OCI-LY1 (cell line): ENCODE results near the gene GABBR2.

Source experiments
- H2AFZ ChIP-seq: fragments of 200-600 bp; sonication (generic), shearing (Covaris generic); 2 replicates; pipeline ENCODE4 v1.6.0; 2014; ENCODE audit warnings: antibody characterized with exemption, mild to moderate bottlenecking, low read length
- H3F3A ChIP-seq: fragments of 200-600 bp; sonication (generic), shearing (Covaris generic); 2 replicates; pipeline ENCODE4 v1.6.0; 2014; ENCODE audit warnings: mild to moderate bottlenecking, antibody characterized with exemption, low read length, moderate library complexity; ENCODE audit not compliant: insufficient read depth
- H3K27ac ChIP-seq: fragments of 200-600 bp; sonication (generic); 2 replicates; pipeline ENCODE4 v1.5.1; 2014; ENCODE audit warnings: low read length, mixed run types, mild to moderate bottlenecking, low read depth; ENCODE audit not compliant: poor library complexity, severe bottlenecking
- H3K27me3 ChIP-seq: fragments of 200-600 bp; sonication (generic); 2 replicates; pipeline ENCODE4 v1.6.0; 2014; ENCODE audit warnings: antibody characterized with exemption, mild to moderate bottlenecking, low read length, moderate library complexity; ENCODE audit not compliant: insufficient read depth
- H3K36me3 ChIP-seq: fragments of 200-600 bp; sonication (generic); 2 replicates; pipeline ENCODE4 v1.6.1; 2014; ENCODE audit warnings: mild to moderate bottlenecking, antibody characterized with exemption, low read length, moderate library complexity, mixed read lengths; ENCODE audit not compliant: insufficient read depth
- H3K4me1 ChIP-seq: fragments of 200-600 bp; sonication (generic); 2 replicates; pipeline ENCODE4 v1.5.1; 2014; ENCODE audit warnings: mild to moderate bottlenecking, low read length, moderate library complexity; ENCODE audit not compliant: insufficient read depth, severe bottlenecking
- H3K4me2 ChIP-seq: fragments of 200-600 bp; sonication (generic), shearing (Covaris generic); 2 replicates; pipeline ENCODE4 v1.6.1; 2014; ENCODE audit warnings: low read length
- H3K4me3 ChIP-seq: fragments of 200-600 bp; sonication (generic); 2 replicates; pipeline ENCODE4 v1.5.1; 2014; ENCODE audit warnings: low read length, low read depth, mild to moderate bottlenecking, mixed read lengths; ENCODE audit not compliant: poor library complexity, severe bottlenecking
- H3K79me2 ChIP-seq: fragments of 200-600 bp; shearing (Covaris generic); 2 replicates; pipeline ENCODE4 v1.6.1; 2016; ENCODE audit warnings: mixed run types, low read length, mixed read lengths; ENCODE audit not compliant: insufficient read depth
- H3K9ac ChIP-seq: fragments of 200-600 bp; sonication (generic), shearing (Covaris generic); 2 replicates; pipeline ENCODE4 v1.6.1; 2014; ENCODE audit warnings: mild to moderate bottlenecking, low read length, mixed read lengths
- H3K9me2 ChIP-seq: fragments of 200-600 bp; sonication (generic), shearing (Covaris generic); 2 replicates; pipeline ENCODE4 v1.6.1; 2014; ENCODE audit warnings: low read depth, mild to moderate bottlenecking, low read length, mixed read lengths
- H3K9me3 ChIP-seq: fragments of 200-600 bp; shearing (Covaris generic); 2 replicates; pipeline ENCODE4 v1.6.1; 2014; ENCODE audit warnings: low read length, mixed read lengths
- H4K20me1 ChIP-seq: fragments of 200-600 bp; sonication (generic), shearing (Covaris generic); 2 replicates; pipeline ENCODE4 v1.6.0; 2016; ENCODE audit warnings: mild to moderate bottlenecking, low read length; ENCODE audit not compliant: insufficient read depth
- EZH2 ChIP-seq: fragments of 200-600 bp; sonication (generic), shearing (Covaris generic); IDR thresholded peaks from 2 replicates; pipeline ENCODE4 v1.8.0; 2017; ENCODE audit warnings: borderline replicate concordance, mixed run types, mild to moderate bottlenecking, antibody characterized with exemption, low read length, moderate library complexity, mixed read lengths
- TF ChIP-seq, protein P1 (sequence below): fragments of 200-600 bp; sonication (generic), shearing (Covaris generic); IDR thresholded peaks from 2 replicates; pipeline ENCODE4 v1.5.1; 2017; ENCODE audit warnings: mild to moderate bottlenecking, antibody characterized with exemption, low read length, moderate library complexity, mixed read lengths

GABBR2 gene

DNA sequence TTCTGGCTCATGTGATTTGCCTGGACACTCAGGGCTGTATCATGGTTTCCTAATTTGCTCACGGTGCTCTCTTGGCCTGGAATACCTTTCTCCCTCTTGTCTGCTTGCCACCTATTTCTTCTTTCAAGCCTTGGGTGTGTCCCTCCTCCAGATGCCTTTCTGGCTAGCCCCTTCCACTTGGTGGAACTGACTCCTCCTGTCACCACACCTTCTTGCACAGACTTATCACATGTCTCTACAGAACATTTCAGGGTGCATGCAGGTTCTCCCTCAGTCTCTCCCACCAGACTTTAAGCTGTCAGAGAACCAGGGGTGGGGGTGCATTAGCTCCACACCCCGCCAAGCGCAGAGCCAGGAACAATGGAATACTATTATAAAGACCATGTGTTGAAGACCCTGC, 455.2 kb downstream of the GABBR2 start:
- Histone ChIP-seq H3K27me3 (no peaks in the 10 kb centered on the region), H3K9me2 (no peaks in the 10 kb centered on the region), H3K9ac (no peak overlapping the region), H3K4me2 (no peak overlapping the region), H3K9me3 (no peaks in the 10 kb centered on the region), H3K4me1 (peaks cover 25% of the 10 kb centered on the region), H3K79me2 (no peaks in the 10 kb centered on the region), H3F3A (no peaks in the 10 kb centered on the region), H2AFZ (no peak overlapping the region), H3K36me3 (no peaks in the 10 kb centered on the region), H4K20me1 (no peaks in the 10 kb centered on the region), H3K4me3 (no peak overlapping the region), H3K27ac (no peak overlapping the region)
- no peak for TF ChIP-seq EZH2
- TF ChIP-seq, protein P1, sequence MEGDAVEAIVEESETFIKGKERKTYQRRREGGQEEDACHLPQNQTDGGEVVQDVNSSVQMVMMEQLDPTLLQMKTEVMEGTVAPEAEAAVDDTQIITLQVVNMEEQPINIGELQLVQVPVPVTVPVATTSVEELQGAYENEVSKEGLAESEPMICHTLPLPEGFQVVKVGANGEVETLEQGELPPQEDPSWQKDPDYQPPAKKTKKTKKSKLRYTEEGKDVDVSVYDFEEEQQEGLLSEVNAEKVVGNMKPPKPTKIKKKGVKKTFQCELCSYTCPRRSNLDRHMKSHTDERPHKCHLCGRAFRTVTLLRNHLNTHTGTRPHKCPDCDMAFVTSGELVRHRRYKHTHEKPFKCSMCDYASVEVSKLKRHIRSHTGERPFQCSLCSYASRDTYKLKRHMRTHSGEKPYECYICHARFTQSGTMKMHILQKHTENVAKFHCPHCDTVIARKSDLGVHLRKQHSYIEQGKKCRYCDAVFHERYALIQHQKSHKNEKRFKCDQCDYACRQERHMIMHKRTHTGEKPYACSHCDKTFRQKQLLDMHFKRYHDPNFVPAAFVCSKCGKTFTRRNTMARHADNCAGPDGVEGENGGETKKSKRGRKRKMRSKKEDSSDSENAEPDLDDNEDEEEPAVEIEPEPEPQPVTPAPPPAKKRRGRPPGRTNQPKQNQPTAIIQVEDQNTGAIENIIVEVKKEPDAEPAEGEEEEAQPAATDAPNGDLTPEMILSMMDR = no peak

DNA sequence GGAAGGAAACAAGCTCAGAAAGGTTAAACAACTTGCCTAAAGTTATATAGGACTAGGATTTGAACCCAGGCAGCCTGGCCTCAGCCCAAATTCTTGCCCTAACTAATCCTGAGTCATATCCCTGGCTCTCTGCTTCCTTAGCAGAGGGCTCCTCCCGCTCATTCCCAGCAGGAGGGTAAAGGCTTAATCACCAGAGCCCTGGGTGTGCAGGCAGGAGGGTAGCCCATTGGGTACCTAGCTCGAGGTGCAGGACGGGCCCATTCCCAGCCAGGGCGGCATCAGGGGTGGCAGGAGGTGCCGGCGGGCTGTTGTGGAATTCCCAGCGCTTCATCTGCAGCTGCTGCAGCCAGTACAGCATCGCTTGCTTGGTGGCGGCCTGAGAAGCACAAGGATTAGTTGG, 457.2 kb downstream of the GABBR2 start:
- Histone ChIP-seq H2AFZ (no peak overlapping the region), H3F3A (no peaks in the 10 kb centered on the region), H3K4me1 (peaks cover 18% of the 10 kb centered on the region), H3K4me3 (no peak overlapping the region), H3K27ac (no peak overlapping the region), H3K9me3 (no peaks in the 10 kb centered on the region), H3K9ac (no peak overlapping the region), H3K4me2 (no peak overlapping the region), H3K27me3 (no peaks in the 10 kb centered on the region), H4K20me1 (no peaks in the 10 kb centered on the region), H3K36me3 (no peaks in the 10 kb centered on the region), H3K79me2 (no peaks in the 10 kb centered on the region), H3K9me2 (no peaks in the 10 kb centered on the region)
- TF ChIP-seq, protein P1 = no peak
- TF ChIP-seq EZH2 = no peak

DNA sequence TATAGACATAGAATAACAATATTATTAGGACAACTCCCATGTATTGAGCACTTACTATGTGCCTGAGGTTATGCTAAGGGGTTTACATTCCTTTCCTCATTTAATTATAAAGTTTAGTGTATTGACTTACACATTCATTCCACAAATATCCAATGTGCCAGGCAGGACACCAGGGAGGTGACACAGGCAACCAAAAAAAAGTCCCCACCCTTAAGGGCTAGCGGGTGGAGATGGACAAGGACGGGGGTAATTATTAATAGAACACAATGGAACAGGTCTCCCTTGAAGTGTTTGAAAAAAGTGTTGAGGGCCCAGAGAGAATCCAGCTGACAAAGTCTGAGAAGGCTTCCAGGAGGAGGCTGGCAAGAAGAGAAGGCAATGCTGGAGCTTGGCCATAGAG, 459.0 kb downstream of the GABBR2 start:
- H3K4me1 ChIP-seq = peaks cover 12% of the 10 kb centered on the region
- no peaks in the 10 kb centered on the region for H3K36me3 ChIP-seq
- no peak overlapping the region for H3K4me2 ChIP-seq
- H3K9me3 ChIP-seq = no peaks in the 10 kb centered on the region
- TF ChIP-seq, protein P1 = no peak
- no peak for TF ChIP-seq EZH2
- H3K27me3 ChIP-seq = no peaks in the 10 kb centered on the region
- H3K27ac ChIP-seq = no peak overlapping the region
- no peaks in the 10 kb centered on the region for H4K20me1 ChIP-seq
- no peaks in the 10 kb centered on the region for H3K9me2 ChIP-seq
- H3K4me3 ChIP-seq = no peak overlapping the region
- H3F3A ChIP-seq = no peaks in the 10 kb centered on the region
- H3K9ac ChIP-seq = no peak overlapping the region
- no peak overlapping the region for H2AFZ ChIP-seq
- H3K79me2 ChIP-seq = no peaks in the 10 kb centered on the region
